Lung microvascular endothelial cell (primary cell): ENCODE data around the gene NME3. TPM values are rescaled to one million over a fixed set of nuclear protein-coding genes. Genes with fewer than 3 reads are reported as not detected.
"Not testable (repeated sequence)": the region's sequence is repeated elsewhere in the genome, so short reads cannot be mapped to it uniquely, and the experiment has no call there.

Experiments used
- DNase-seq, 2 donors: peaks; one replicate each; pipeline versions ENCODE4 v3.0.0 to v3.0.0-alpha.2; 2010; ENCODE audit warnings: low read depth in 2 of 2
- total RNA-seq: library from RNA; depleted of rRNA; stranded (reverse); fragments of >200 nt; gene quantifications from 2 replicates; pipeline ENCODE4 v1.2.1, GENCODE V29; 2014

Gene NME3
- 32.3 and 47.4 TPM in 2 replicates for total RNA-seq

DNA sequence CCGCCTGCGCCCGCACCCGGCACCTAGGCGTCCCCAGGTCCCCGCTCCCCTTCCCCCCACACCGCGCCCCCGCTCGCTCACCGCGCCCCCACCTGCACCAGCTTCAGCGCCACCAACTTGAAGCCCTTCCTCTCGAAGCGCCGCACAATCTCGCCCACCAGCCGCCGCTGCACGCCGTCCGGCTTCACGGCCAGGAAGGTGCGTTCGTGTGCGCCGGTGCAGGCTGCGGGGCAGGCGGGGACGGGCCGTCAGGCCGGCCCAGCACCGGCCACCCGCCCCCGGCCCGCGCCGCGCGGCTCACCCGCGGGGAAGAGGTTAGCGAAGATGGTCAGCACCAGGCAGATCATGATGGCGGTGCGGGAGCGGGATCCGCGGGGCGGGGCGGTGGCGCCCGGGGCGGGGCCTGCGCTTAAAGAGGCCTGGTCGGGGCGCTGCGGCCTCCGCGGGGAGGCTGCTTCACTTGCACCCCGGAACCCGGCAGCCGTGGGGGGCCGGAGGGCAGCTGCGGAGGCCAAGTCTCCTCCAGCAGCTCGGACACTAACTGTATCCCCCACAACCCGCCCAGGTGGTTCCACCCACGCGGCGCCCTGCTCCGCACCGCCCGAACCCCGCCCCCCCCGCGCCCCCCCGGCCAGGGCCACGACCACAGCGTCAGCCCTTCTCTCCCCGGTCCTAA is at the start of gene NME3:
Gene NME3 (minus strand): TSS at position 356 of the 676 bp plus-strand sequence. CDS start 9 bp downstream, at position 347.
- DNase-seq: peak; percentile 65 to 72

GRCh38 chr16:1820946-1821290 is 49.6 kb upstream of the NME3 start:
- no peak for DNase-seq

DNA sequence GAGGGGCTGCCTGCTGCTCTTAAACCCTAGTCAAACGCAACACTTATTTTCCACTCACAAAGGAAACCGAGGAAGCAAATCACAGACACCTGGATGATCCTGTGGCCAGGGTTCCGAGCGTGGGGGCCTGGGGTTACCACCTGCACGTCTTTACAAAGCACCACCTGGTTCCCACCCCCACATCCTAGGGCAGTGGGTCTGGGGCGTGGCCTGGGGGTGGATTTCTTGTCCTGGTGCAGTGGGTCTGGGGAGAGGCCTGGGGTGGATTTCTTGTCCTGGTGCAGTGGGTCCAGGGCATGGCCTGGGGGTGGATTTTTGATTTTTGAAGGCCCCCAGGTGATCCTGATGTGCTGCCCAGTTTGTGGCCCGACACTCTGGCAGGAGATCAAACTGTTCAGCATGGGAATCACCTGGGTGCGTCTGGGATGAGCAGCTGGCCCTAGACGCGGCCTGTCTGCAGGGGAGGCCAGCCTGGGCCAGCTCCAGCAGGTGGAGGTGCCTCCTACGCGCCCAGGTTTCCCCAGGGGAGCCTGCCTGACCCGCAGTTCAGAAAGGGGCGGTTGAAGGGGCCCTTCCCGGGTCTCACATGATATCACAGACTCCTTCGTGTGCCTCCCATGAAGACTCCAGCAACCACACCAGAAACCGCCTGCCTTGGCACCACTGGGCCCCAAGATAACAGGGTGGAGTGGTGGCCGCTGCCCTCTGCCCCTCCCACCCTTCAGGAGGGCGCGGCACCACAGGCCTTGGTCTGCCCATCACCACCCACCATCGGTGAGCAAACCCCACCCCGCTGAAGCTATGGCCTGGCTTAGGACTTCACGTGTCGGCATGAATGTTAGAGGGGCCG is 49.0 kb upstream of the NME3 start:
- no peak for DNase-seq

DNA sequence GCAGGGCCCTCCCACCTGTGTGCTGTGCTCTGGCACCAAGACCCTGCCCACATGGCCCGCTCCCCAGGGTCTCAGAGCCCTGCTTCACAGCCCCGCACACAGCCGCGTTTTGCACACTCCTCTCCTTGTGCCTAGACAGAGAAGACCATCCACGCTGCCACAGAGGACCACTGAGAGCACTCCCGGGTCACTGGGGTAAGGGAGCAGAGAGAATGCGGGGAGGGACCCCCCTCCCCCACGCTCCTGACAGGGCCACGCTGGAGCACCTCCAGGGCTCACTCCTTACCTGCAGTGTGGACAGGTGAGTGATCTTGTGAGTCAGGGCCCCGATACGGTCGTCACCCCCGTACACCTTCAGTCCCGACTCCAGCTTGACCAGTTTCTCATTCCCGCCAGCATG is 48.3 kb upstream of the NME3 start:
- no peak for DNase-seq

DNA sequence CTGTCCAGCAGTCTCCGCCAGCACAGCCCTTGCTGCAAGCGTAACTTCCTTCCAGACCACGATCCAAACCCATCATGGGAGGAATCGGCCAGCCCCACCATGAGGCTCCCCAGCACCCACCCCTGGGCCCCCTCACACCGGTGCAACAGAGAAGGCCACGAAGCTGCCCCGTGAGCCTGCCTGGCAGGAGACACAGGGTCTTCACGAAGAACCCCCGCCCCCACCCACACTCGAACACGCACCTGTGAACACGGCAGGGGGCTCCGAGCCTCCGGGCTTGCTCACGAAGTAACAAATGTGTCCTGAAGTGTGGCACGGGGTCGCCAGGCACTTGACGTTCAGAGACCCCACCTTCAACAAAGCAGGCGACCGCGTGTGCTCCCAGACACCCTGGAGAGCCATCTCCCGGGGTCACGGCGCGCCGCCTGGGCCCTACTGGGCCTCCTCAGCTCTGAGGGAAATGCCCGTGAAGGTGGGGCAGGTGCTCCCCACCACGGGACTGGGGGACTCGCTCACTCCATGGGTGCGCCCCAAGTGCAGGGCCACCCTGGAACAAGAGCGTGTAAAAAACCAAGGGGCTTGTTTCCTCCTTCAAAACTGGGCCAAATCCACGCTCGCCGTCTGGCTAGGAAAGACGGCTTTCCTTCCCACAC is 47.7 kb upstream of the NME3 start:
- no peak for DNase-seq

DNA sequence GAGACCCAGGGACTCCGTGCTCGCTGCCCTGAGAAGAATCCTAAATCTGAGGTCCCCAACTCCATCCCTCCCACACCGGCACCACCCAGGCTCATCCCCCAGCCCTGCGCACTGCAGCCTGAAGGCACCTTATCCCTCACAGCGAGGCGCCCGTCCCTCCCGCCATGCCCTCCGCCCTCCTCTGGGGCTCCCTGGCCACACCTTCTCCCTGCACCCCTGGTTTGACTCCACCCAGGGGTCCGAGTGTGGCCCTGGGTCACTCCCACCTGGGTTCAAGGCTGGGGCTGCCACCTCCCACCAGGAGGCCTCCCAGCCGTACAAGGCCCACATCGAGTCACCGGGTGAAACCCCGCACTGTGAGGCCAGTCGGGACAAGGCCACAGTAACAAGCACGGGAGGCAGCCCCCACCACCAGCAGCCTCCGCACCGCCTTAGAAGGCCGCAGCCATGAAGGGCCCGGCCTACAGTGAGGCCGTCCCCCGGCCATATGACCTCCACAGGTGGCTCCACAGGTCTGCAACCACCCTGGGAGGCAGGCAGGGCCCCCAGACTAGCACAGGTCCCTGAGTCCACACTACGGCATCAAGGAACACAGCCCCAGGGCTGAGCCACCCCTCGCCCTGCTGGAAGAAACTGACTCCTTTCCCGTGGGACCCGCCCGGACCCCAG is 47.0 kb upstream of the NME3 start:
- DNase-seq: no peak

- DNase-seq: no peak
Measured at GRCh38 chr16:1817716-1818115, 46.4 kb upstream of the NME3 start.

DNA sequence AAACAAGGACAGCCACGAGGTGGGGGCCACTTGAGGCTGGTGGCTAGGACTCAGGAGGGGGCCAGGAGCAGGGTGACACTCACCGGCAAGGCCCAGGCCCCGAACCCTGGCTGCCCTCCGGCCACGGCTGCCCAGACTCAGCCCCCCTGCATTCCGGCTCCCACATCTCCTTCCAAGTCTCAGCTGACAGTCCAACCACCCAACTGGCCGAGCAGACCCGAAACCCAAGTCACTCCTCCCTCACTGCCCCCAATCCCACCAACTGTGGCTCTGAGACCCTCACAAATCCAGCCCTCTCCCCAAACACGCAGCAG is 45.9 kb upstream of the NME3 start:
- DNase-seq: no peak

DNA sequence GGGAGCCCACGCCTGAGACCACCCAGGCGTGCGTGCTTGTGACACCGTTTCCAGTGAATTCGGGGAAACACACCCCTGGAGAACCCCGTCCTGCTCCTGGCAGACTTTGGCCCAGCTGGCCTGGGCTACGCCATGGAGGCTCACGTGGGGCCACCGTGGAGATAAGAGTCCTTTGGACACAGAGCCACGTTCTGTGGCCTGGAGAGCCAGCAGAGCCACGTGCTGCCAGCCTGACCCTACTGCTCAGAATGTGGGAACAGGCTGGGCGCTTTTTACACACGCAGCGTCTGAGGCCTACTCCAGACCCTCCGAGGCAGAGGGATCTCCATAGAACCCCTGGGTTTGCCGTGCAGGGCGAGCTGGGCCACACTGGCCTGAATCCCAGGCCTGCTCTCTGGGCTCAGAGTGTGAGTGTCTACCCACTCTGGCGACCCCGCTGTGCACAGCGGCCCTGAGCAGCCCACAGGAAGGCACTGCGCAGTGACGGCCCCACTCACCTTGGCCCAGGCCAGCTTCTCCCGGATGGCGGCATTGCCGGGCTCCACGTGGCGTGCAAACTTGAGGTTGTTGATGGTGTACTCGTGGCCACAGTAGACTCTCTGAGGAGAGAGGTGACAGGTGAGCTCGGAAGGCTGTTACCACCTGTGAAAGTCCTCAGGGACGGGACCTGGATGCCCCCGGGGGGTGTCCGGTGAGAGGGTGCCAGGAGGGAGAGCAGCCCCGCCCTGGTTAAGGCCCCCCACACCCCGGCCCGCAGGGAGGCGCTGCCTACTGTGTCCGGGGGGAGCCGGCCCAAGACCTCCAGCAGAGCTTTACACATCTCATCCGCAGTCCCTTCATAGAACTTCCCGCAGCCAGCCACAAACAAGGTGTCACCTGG is 45.3 kb upstream of the NME3 start:
- no peak for DNase-seq

GRCh38 chr16:1815461-1815860 is 44.1 kb upstream of the NME3 start:
- DNase-seq: no peak

DNA sequence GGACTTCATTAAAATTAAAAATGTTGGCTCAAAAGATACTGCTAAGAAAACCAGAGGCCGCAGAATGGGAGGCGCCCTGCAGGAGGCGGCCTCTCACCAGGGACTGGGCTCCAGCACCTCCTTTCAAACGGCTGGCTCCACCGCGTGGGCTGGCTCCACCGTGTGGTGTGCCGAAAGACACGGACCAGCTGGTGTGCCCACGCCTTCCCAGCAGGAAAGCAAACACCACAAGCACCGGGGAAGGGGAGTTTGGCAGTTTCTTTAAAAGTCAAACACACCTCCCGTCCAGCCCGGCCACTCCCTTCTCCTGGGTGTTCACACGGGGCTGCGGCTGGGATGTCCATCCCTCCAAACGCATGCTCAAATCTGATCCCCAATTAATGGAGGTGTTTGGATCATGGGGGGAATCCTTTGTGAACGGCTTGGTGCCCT is 41.4 kb upstream of the NME3 start:
- DNase-seq: peak; percentile 53 to 82

DNA sequence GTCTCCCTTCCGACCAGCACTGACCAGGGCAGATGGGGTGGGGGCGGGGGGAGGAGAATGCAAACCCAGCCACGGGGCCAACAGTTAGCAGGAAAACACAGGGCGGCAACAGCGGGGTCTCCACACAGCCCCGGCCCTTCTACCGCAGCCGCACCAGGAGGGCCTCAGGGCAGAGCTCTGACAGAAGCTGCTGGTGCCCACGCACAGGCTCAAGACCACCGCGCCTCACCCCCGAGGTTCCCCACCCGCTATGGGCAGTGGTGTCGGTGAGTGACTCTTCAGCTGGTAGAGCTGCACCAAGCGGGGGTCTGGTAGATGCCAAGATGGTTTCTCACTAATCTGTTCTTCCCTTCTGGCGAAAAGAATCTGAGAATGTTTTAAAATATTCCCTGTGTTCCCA is 39.2 kb upstream of the NME3 start:
- no peak for DNase-seq

DNA sequence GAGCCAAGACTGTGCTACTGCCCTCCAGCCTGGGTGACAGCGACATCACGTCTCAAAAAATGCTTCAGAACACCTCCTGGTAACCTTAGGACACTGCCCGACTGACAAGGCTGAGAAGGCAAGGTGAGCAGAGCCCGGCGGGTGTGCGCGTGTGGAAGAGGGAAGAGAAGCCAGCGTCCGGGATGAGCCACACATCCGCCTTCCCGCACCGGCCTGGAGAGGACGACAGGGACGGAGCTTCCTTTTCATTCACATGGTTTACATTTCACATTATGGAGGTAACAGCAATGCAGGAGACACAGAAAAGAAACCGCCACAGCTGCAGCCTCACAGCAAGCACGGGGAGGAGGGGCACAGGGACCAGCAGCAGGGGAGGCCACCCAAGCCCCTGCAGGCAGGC is 38.8 kb upstream of the NME3 start:
- DNase-seq: no peak

GRCh38 chr16:1809281-1809801 is 38.0 kb upstream of the NME3 start:
- no peak for DNase-seq

DNA sequence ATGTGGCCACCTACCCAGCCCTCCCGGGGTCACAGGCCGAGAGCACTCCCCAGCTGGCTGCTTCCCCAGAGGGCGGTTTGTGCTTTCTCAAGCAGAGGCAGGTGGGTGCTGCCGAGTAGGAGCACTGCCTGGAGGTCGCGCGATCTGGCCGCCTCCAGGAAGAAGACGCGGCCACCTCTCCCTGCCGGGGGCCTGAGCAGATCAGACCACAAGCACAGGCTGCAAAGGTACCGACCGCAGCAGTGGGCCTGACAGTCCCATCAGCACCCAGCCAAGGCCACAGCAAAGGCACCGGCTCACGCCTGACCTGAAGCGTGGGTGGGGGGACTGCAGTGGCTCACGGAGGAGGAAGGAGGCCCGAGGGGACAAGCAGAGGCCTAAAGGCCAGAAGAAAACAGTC is 37.3 kb upstream of the NME3 start:
- DNase-seq: no peak

- DNase-seq: no peak
Measured at GRCh38 chr16:1807626-1808025, 36.3 kb upstream of the NME3 start.

DNA sequence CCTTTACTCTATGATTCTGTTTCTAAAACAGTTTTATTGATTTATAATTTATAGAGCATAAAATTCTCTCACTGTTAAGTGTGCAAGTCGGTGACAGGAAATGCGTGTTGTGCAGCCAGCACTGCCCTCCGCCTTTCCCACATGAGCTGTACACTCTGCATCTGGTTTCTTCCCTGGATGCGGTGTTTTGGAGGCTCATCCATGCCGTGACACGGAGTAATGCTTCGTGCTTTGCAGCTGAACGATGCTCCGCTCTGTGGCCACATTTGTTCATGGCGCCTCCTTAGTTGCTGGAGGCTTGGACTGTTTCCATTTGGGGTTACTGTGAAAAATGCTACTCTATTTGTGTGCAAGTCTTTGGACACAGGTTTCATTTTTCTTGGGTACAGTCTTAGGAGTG is 29.4 kb upstream of the NME3 start:
- no peak for DNase-seq

DNA sequence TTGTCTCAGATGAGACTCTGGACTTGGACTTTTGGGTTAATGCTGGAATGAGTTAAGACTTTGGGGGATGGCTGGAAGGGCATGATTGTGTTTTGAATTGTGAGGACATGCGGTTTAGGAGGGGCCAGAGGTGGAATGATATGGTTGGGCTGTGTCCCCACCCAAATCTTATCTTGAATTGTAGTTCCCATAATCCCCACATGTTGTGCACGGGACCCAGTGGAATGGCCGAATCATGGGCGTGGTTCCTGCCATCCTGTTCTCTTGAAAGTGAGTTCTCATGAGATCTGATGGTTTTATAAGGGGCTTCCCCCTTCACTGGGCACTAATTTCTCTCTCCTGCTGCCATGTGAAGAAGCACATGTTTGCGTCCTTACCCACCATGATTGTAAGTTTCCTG is 27.9 kb upstream of the NME3 start:
- DNase-seq: not testable (repeated sequence)

DNA sequence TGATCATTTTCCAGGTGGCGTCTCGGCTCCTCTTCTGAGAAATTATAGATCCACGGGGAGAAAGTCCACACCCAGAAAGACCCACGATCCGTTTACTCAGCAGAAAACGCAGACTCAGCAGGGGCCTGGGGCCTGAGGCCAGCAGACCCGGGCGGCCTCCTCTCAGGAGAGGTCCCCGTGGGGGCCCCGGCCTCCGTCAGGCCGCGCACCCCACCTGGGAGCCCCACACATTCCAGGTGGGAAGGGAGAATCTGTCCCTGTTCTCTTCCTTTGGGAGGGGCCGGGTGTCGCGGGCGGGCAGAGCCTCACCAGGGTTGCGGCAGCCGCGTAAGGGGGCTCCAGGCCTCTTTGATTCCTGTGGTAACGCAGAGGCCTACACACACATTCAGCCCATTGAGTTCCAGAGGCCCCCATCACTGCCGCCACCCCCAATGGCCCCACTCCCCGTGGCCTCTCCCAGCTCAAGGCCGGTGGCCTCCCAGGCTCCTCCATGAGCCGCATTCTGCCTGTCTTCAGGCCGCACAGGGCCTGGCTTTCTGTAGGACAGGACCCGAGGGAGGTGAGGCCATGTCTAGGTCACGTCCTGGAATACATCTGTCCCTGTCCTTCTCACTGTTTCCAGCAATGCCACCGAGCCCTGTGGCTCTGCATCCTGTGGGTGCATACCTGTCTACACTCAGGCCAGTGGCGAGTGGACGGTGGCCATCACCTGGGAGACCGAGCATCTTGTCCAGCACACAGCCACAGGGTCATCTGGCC is 23.7 kb upstream of the NME3 start:
- DNase-seq: no peak

DNA sequence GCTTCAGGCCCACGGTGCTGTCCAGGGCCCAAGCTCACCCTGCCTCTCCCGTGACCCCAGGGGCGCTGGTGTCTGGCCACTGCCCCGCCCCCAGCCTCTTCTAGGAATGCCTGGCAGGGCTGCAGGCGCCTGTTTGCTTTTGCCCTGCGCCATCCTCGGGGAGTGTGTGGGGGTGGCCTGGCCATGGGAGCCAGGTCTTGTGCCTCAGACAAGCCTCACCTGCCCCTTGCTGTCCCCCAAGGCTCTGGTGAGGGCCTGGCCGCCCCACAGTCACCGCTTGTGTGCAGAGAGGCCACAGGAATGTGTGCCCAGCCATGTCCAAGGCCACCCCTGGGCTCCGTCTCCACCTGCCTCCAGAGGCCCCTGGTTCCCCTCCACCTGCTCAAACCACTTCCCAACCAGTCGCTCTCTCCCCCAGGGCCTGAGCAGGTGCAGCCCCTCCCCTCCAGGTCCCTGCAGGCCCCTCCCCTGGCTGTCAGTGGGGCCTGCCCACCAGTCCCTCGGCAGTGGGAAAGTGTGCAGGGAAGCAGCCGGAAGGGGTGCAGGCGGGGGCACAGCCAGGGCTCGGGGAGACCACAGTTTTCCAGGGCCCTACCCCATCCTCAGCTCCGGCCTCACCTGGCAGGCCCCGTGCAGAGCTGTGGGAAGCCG is 23.0 kb upstream of the NME3 start:
- DNase-seq: no peak
